A673 (cell line): Measurements from ENCODE around the gene TCEAL3.

Source experiments
- EZH2 ChIP-seq: fragments of 200-600 bp; sonication (generic); IDR thresholded peaks from 2 replicates; pipeline ENCODE4 v1.6.1; 2017; ENCODE audit warnings: borderline replicate concordance, low read depth, mild to moderate bottlenecking, mixed read lengths, antibody characterized with exemption, low read length; ENCODE audit not compliant: poor library complexity, severe bottlenecking
- TF ChIP-seq, protein P1 (sequence below): fragments of 300-800, 200-600 bp; sonication (generic); conservative IDR thresholded peaks from 2 replicates; pipeline ENCODE4 v1.5.1; 2017; ENCODE audit warnings: low read depth, mild to moderate bottlenecking, antibody characterized with exemption, low read length, moderate library complexity, mixed read lengths

DNA sequence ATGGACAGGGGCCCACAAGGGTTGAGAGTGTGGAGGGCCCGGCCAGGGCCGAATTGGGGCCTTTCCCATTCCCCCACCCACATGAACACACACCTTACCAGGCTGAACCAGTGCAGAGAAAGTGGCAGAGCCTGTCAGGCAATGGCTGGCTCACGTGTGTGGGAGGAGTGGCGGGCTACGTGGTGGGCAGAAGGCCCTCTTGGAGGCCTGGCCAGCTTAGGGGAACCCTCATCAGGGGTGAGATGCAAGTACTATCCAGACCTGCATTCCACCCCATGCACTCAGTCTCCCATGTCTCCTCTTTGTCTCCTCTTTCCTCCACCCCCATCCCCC, 21.5 kb upstream of the TCEAL3 start:
- TF ChIP-seq, protein P1, sequence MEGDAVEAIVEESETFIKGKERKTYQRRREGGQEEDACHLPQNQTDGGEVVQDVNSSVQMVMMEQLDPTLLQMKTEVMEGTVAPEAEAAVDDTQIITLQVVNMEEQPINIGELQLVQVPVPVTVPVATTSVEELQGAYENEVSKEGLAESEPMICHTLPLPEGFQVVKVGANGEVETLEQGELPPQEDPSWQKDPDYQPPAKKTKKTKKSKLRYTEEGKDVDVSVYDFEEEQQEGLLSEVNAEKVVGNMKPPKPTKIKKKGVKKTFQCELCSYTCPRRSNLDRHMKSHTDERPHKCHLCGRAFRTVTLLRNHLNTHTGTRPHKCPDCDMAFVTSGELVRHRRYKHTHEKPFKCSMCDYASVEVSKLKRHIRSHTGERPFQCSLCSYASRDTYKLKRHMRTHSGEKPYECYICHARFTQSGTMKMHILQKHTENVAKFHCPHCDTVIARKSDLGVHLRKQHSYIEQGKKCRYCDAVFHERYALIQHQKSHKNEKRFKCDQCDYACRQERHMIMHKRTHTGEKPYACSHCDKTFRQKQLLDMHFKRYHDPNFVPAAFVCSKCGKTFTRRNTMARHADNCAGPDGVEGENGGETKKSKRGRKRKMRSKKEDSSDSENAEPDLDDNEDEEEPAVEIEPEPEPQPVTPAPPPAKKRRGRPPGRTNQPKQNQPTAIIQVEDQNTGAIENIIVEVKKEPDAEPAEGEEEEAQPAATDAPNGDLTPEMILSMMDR, result no peak
- TF ChIP-seq EZH2, result no peak
